ENCODE measurements around the gene KRTAP5-1.

- no peak for TF ChIP-seq CTCF (optimal IDR thresholded peaks at IDR 0.05 in 1 of 3, IDR thresholded peaks at IDR 0.05 in 1 of 3, conservative IDR thresholded peaks at IDR 0.05 in 1 of 3; ENCODE audit: extremely low read depth in 1 of 3, insufficient read depth in 2 of 3, low read length in 3 of 3)
- peak; percentile 41 for TF ChIP-seq EZH2 (IDR thresholded peaks at IDR 0.05; ENCODE audit: low read length)
Observed at GRCh38 chr11:1573903-1574237, 11.2 kb downstream of the KRTAP5-1 start.
